Left cardiac atrium (tissue), 4 donors: ENCODE measurements around the gene DHX57. TPM values are rescaled to one million over a fixed set of nuclear protein-coding genes. Genes with fewer than 3 reads are reported as not detected.
"Not testable (repeated sequence)": the region's sequence is repeated elsewhere in the genome, so short reads cannot be mapped to it uniquely, and the experiment has no call there.

Experiments used
- ATAC-seq, 2 donors: fragments of 200-7000 bp; cut with Tn5 transposase; one replicate each; pipeline ENCODE4 v1.9.1; 2020; ENCODE audit warnings: mild to moderate bottlenecking in 2 of 2, moderate library complexity in 2 of 2
- DNase-seq: peaks from one replicate; pipeline ENCODE4 v3.0.0-alpha.2; 2020
- intact Hi-C, 2 donors: fragments of 100-400 bp; cut with DNase I; formaldehyde crosslinking; loops; one replicate each; pipeline versions ENCODE4 v1.14.1 to v1.15.1; 2022 to 2023
- total RNA-seq, 2 donors: library from RNA; stranded (reverse); fragmentation: NEBNext Ultra II Directional; extraction: Animal tissue kit (Norgen Biotek cat#: 25700); gene quantifications; one replicate each; pipeline ENCODE4 v1.2.1, GENCODE V29; 2021
- donor health status: DM: no; HTN: yes; CAD: no.
- donor health status: DM: no; HTN: yes; CAD: no; lungs with severe emphysema.
- donor health status: DM: yes; HTN: yes; CAD: no.
- donor health status: Dilated cardiomyopathy.

Gene DHX57
- total RNA-seq, 2 donors from 2014 or later: 6.7 to 9.2 TPM

DNA sequence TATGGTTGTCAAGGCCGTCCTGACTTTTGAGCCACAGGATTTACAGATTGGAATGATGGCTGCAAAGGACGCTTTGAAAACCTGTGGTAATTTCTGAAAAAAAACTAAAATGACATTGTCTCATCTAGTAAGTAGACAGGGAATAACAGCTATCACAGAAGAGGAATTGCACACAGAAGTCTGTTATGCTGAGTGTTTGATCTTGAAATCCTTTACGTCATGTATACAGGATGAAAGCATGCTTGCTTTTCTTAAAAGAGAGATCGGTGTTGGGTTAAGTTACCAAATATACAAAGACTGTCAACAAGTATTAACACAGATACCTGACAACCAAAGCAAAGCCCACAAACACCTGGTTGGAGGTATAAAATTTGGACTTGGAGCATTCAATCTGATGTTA is 112.0 kb downstream of the DHX57 start:
- DNase-seq (no peak), ATAC-seq (no peak)
- intact Hi-C loops: no loop called here

DNA sequence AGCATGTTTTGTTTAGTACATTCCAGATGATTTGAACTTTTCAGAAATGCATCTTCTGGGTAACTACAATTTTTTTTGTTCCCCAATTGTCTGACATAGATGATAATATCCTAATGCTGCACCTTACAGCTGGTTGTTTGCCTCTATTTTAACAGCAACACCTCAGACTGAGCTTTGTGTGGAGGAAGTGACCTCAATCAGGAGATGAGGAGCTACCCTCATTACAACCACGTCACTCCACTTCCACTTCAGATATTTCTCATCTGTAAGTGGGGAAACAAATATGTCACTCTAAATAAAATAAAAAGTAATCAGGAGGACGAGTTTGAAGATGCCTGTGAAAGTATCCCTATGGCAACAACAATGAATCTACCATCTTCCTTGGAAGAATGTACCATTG is 112.5 kb downstream of the DHX57 start:
- intact Hi-C loops: no loop called here
- no peak for ATAC-seq

DNA sequence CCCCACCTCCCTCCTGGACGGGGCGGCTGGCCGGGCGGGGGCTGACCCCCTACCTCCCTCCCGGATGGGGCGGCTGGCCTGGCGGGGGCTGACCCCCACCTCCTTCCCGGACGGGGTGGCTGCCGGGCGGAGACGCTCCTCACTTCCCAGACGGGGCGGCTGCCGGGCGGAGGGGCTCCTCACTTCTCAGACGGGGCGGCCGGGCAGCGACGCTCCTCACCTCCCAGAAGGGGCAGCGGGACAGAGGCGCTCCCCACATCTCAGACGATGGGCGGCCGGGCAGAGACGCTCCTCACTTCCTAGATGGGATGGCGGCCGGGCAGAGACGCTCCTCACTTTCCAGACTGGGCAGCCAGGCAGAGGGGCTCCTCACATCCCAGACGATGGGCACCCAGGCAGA is 119.8 kb downstream of the DHX57 start:
- ATAC-seq, intact Hi-C loops, DNase-seq: not testable (repeated sequence)

More for the DNA sequence above, 112.5 kb downstream of the DHX57 start:
- no peak for DNase-seq

DNA sequence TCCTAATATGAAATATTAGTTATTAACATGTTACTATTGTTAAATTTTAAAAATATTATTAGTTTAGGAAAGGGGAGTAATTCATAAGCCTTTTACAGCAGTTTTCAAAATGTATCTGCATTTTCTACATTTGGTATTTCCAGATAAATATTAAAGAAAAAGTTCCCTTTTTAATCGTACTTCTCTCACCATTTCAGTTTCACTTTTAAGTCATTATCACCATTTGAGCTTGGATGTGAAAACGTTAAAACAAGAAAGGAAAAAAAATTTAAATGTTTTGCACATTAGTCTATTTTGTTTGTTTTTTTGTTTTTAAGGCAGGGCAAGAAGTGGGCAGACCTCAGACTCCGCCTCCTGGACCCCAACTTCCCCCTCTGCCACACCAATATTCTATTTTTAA is 121.2 kb downstream of the DHX57 start:
- ATAC-seq (no peak), DNase-seq (no peak)
- intact Hi-C loops: no loop called here

DNA sequence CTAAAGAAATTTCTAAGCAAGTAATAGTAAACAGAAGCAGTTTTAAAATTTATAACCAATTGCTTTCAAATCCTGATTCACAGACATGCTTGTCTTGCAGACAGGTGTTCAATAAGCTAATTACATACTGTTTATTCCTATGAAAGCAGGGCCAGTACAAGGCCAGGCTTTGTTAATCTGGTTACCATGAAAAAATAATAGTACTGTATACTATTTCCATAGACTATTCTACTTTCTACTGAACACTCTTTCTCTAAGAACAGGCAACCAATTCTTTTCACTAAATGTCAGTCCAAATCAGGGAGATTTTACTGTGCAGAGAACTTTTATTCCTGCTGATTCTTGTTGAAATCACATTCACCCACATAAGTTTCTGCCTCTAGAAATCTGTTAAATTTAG is 121.7 kb downstream of the DHX57 start:
- no peak for ATAC-seq
- intact Hi-C loops: no loop called here
- DNase-seq: no peak

DNA sequence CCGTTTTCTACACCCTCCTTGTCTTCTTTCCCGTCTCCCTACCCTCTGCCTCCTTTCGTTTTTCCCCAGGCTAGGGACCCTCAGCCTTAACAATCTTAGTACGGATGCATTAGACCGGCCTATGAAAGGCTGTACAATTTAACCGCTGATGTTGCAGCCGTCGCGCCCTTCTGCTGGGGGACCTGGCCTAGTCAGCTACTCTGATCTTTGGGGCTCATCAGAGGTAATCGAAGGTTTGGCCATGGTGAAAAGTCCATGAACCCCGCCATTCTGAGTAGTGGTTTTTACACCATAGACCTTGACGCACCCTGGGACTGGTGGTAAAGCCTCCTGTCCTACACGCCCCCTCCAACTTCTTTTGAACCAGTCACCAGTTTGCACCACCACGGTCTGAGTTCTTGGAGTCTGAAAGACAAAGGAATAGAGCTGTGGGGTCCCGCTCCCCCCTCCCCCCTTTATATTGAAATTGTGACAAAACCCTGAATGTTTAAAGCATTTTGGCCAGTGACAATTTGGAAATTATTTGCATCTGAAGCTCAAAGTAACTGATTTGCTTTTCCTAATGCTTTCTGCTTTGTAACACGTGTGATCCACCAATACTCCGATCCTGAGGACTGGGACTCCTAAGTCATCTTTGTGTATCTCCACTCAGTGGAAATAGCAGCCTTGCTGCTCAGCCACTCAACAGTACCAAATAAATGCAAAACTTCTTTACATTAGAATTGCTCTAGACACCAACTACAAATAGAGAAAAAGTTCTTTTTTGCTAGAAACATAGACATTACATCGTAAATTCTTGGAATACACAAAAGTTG is 123.9 kb downstream of the DHX57 start:
- DNase-seq: peak; percentile 39
- peak in 1 of 2 donors; percentile 4 for ATAC-seq
- intact Hi-C loops: no loop called here

DNA sequence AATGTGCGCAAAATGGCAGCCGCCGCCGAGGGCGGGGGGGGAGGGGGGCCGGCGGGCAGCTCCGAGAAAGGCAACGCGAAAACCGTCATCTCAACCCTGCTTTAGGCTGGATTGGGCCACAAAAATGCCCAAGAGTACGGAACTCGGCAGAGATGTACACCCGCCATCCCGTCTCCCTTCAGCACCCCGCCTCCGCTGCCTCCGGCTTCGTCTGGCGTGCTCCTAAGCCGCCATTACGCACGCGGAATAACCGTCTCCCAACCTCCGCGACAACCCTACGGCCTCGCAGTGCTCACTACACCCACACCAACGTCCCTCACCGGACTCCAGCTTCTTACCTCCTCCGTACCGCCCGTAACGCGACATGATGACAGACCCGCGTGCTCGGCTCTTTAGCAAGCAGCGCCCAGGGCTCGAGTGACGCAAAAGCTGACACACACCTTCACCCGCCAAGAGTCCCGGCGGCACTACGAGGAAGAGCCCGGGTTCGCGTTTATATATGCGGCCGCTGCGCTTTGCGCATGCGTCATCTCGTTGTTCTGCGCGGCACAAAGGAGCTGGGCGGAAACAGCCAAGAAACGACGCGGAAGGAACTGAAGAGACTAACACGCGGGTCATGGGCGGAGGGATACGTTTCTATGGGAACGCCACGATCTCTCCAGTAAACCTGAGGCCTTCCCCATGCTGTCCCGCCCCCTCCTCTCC is 124.7 kb downstream of the DHX57 start, which contains the start of gene SRSF7:
Gene SRSF7, minus strand, starts transcription at position 471 of the 705 bp plus-strand sequence. Its CDS starts 105 bp downstream, at position 366.
- DNase-seq (peak; percentile 98), ATAC-seq (peak; percentile 91 to 95)
- intact Hi-C loops: no loop called here

DNA sequence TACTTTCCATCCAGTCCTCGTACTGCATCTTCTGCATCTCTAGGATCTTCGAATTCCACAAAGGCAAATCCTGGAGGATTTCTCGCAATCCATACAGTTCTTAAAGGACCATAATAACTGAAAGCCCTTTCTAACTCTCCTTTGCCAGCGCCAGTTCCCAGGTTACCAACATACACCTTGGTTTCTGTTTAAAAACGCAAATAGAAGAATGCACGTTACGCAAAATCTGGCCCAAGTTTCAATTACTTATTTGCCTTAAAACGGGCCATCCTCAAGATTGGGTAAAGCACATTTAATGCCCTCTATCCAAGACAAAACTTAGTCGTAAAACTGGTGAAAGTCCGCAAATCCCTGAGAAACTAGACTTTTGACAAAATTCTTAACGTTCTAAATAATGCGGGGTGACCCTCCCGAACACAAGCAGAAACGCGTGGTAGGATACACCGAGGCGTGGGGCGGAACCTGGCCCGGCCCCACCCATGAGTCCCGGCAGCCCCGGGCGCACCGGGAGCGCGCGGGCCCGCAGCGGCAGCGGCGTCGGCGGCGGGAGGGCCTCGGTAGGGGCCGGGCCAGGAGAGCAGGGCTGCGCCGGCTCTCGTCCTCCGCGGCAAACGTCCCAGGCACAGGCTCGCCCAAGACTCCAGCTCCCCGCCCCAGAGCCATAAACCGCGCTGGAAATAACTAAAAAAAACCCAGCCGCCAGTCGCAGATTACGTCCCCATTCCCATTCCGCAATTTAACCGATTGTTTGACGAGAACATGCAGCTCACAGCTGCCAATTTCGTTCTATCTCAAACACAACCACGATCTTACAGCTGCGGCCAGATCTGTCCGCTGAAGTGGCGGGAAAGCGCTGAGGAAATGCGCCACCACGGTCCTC is 125.5 kb downstream of the DHX57 start:
- DNase-seq (peak; percentile 50), ATAC-seq (peak; percentile 80 to 86)
- intact Hi-C loops: no loop called here

DNA sequence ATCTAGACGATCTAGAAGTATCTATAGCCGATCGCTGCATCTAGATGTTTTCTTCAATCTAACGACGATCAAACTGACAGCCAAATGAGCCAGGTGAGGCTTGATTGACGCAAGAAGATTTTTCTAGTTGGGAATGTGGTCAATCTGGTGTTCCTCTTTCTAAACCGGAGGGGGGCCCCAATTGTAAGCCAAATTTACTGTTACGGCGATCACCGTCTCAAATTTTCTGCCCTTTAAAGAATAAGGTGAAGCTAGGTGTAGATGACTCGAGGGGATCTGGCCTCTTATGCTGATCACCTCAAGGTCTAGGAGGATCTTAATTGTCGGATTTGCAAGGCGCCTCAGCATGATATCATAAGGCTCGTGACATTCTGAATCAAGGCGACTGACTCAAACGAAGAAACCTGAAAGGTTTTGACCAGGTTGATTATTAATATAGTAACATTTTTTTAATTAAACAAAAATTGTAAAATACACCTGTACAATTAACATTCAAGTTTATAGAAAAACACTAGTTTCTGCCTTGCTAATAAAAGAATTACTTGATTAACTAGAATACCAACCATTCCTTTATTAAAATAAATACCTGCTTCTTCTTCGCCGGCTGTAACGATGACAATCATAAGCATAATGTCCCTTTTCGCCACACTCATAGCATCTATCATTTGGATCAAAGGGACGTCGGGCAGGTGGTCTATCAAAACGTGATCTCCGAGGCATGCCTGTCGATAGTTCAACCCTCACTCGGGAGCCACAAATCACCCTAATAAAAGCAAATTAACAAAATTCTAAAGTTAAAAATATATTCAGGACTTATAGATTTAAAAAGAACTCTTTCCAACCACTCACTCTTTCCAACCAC is 126.6 kb downstream of the DHX57 start:
- ATAC-seq (no peak), DNase-seq (no peak)
- intact Hi-C loops: no loop called here

DNA sequence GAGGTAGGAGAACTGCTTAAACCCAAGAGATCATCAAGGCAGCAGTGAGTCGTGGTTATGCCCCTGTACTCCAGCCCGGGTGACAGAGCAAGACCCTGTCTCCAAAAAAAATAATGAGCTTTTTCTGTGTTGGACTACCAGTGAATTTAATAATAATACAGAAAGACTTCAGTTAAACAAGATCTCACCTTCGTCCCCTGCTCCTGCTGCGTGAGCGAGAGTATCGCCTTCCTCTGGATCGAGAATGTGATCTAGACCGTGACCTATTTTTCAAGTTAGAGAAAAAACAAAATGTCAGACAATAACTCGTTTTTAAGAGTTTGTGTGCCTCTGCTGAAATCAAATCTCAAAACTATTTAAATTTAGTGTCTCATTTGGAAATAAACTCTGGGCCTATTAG is 127.3 kb downstream of the DHX57 start:
- DNase-seq: no peak
- intact Hi-C loops: no loop called here
- no peak for ATAC-seq

DNA sequence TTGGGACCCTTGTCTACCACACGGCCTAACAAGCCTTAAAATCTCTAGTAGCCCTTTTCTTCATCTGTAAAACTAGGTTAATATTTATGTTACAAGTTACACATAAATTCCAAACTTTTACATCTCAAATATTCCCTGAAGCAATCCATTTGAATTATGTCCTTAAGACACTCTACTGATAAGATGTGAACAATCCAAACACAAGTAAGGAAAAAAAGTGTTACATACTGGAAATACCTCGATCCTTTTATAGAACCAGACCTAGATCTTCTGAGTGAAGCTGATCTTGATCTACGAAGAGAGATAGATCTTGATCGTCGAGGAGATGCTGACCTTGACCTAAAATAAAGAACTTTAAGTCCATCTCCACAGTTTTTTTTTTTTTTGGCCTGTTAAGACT is 127.9 kb downstream of the DHX57 start:
- intact Hi-C loops: no loop called here
- ATAC-seq: no peak

More for the DNA sequence above, 127.9 kb downstream of the DHX57 start:
- no peak for DNase-seq

Other genes with a start within 250 kb of the DHX57 start
- gene GALM, start 209.8 kb downstream of the DHX57 start, total RNA-seq: 10 to 100 TPM in 1 of 2 donors, 1 to 10 TPM in 1; 9.2 to 16.8 TPM
- 10 to 100 TPM; 57.6 to 85.8 TPM for gene SRSF7, start 124.6 kb downstream of the DHX57 start, total RNA-seq
- 1 to 10 TPM; 7.3 to 8.4 TPM for gene GEMIN6, start 97.7 kb downstream of the DHX57 start, total RNA-seq
- 10 to 100 TPM; 12.8 to 14.3 TPM for gene MORN2, start within 50 bp of the DHX57 start, total RNA-seq
- gene ARHGEF33, start 13.9 kb upstream of the DHX57 start, total RNA-seq: under 1 TPM; 0.44 to 0.73 TPM
- 10 to 100 TPM; 20.8 to 26.9 TPM for gene SOS1, start 245.1 kb upstream of the DHX57 start, total RNA-seq